GM12891 (cell line): ENCODE data around the gene MORC2.

Experiments used
- POLR2A ChIP-seq: IDR thresholded peaks from 2 replicates; pipeline ENCODE4 v1.6.1; 2011; ENCODE audit warnings: low read depth, low read length, control low read depth
- POLR2AphosphoS5 ChIP-seq: IDR thresholded peaks from 2 replicates; pipeline ENCODE4 v1.6.1; 2011; ENCODE audit warnings: low read depth, low read length, control low read depth
- POU2F2 ChIP-seq: IDR thresholded peaks from 2 replicates; pipeline ENCODE4 v1.6.1; 2011; ENCODE audit warnings: low read depth, mild to moderate bottlenecking, control low read depth, low read length, moderate library complexity
- SPI1 ChIP-seq: IDR thresholded peaks from 2 replicates; pipeline ENCODE4 v1.6.1; 2011; ENCODE audit warnings: low read depth, low read length, control low read depth

DNA sequence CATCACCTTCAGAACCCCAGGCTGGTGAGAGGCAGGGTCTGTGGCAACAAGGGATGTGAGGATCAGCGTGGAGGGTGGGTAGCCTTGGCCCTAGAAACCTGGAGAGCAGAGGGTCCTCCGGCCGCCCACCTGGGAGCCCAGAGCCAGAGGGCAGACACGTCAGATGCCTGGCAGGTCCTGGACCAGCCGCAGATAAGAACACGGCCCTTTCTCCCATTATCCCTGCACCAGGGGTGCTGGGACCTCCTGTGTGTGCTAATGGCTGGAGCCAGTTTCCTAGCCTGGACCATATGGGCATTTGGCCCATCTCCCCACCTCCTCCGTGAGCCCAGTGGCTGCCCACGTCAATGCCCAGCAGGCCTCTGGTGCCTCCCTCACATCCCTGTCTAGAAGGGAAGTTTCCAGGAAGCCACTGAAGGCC lies 88.4 kb downstream of the MORC2 start:
- no peak for TF ChIP-seq SPI1
- TF ChIP-seq POLR2A: no peak
- TF ChIP-seq POLR2AphosphoS5: no peak
- TF ChIP-seq POU2F2: no peak
